Measurements from ENCODE around the gene EPS8L3.
"Not testable (repeated sequence)": the region's sequence is repeated elsewhere in the genome, so short reads cannot be mapped to it uniquely, and the experiment has no call there.

EPS8L3 gene

GRCh38 chr1:109777980-109778625, 14.4 kb upstream of the EPS8L3 start:
- no peak for DNase-seq

DNA sequence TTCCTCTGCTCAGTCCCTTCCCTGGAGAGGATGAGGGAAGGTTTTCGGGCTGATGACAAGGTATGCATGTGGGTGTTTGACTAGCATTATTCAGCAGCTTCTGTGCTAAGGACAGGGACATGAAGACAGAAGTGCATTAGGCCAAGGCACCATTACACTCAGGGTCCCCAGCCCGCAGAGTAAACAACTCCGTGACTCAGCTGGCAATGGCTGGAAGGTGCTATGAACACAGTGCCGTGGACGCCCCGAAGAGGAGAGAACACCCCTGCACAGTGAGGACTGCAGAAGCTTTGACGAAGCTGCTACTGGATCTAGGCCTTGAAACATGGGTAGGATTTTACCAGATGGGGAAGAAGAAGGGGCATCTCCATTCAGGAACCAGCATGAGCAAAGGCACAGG, 13.7 kb upstream of the EPS8L3 start:
- DNase-seq = no peak

- peak; percentile 27 for DNase-seq
These were observed 13.2 kb upstream of the EPS8L3 start for GRCh38 chr1:109776911-109777310.

DNA sequence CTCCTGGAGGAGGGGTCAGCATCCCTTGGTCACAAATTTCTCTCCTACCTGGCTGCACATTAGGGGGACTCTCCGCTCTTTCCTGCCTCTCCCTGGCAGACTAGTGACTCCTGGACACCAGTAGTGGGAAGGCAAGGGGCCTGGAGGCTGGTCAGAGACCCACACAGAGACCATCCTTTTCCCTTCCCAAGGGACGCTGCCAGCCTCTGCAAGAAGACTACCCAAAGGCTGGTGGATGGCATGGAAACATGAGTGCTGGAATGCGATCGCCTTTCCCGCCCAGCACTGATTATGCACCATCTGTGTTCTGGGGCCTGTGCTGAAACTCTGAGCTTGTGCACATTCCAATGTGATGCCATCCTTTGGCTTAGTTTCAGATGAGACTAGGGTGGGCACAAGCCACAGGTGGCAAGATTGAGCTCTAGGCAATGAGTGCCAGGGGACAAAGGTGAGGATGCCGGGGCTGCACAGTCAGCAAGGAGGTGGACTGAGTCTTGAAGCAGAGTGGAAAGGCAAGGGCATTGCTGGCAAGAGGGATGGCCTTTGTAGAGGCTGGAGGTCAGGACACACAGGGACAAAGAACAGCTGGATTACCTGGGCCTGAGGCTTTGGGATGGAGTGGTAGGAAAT, 12.6 kb upstream of the EPS8L3 start:
- DNase-seq = no peak

DNA sequence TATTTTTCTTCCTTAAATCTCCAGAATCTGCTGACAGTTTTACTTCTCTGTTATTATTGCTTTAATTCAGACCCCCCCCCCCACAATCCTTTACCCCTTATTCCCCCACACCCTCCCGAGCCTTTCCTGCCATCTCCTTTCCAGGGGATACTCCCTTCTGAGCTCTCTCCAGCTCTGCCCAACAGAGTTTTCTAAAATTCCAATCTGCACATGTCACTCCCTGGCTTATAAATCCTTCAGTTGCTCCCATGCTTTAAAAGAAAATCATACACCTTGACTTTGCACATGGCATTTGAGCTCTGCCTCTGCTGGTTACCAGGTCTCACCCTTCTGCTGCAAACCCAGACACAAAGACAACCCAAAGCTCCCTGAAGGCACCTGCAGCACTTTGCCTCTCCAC, 11.7 kb upstream of the EPS8L3 start:
- DNase-seq = no peak

DNA sequence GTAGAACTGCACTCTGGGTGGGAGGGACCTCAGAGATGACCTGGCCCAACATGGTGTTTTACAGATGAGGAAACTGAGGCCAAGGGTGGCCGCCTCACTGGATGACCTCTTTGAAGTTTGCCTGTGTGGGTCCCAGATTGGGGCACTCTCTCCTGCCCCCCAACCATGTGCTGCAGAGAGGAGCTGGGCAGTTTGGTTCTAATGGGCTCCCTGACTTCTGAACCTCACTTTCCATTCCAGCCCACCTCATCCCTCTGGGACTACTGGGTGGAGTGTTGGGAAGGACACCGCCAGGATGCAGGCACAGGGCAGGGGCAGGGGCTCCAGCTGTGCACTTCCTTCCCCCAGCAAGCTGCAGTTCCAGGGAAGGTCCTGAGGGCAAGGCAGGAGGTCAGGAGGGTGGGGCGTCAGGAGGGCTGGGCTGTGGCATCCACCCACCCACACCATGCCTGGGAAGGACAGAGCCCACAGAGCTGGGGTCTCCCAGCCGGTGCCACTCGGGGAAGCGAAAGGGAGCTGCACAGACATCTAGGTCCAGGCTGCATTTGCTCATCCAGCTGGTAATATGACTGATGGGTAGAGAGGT, 10.3 kb upstream of the EPS8L3 start:
- DNase-seq = no peak

DNA sequence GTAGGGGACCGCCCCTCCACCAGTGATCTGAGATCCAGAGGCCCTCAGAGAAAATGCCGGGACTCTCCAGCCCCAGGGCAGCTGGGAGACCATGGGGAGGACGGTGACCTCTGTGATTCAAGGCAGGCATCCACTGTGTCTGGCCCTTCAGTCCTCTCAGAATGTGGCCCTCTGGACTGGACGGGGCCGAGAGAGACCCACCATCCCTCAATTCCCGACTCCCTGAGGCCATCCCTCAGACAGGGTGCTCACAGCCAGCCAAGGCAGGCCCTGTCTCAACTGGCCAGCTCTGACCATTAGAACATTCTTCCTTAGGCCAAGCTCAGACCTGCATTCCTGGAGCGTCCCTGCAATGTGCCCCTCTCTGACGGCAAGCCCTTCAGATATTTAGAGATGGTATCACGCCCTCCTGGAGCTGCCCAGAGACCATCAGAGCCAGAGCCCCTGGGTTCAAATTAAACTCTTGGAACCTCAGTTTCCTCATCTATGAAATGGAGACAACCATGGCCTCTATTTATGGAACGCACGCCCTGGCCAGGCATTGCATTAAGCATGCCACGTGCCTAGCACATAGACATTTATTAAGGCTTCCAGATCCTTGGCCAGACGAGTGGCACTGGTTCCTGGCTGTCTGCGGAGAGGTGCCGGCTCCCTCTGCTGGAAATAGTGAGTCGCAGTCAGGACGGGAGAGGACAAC, 9.6 kb upstream of the EPS8L3 start:
- peak; percentile 66 for DNase-seq

GRCh38 chr1:109772658-109773202, 9.0 kb upstream of the EPS8L3 start:
- DNase-seq = no peak

DNA sequence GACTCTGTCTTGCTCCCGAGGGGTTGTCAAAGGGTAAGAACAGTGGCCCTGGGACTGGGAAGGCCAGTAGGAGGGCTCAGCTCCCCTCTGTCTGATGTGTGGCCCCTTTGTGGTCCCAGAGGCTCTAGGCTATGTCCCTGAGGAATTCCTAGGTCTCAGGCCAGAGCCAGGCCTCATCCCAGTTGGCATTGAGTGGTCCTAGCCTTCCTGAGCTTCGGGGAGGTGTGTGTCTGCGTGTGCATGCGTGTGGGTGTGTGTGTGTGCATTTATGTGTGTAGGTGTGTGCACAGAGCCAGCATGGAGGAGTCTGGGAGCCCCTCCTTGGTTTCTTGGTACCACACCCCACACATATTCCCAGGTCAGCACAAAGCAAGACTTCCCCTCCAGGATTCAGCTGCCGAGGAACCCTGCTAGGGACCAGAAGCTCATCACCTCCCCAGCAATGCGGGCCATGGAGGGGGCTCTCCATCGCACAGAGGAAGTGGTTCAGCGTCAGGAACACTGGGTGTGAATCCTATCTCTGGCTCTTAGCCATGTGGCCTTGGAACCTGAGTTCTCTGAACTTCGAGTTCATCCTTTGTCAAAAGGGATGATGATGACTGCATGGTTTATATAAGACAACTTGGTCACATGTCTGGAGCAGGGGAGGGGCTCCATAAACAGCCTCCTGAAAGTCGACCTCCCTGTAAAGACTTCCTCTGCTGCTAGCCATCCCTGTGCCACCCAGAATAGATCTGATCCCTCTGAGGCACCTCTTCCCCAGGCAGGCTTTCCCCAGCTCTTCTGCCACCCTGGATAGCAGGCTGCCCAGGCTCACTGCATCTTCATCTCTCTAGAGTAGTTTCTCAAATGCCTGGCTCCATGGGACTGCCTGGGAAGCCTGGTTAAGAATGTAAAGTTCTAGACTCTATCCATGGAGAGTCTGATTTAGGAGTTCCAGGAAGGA, 8.3 kb upstream of the EPS8L3 start:
- no peak for DNase-seq

DNA sequence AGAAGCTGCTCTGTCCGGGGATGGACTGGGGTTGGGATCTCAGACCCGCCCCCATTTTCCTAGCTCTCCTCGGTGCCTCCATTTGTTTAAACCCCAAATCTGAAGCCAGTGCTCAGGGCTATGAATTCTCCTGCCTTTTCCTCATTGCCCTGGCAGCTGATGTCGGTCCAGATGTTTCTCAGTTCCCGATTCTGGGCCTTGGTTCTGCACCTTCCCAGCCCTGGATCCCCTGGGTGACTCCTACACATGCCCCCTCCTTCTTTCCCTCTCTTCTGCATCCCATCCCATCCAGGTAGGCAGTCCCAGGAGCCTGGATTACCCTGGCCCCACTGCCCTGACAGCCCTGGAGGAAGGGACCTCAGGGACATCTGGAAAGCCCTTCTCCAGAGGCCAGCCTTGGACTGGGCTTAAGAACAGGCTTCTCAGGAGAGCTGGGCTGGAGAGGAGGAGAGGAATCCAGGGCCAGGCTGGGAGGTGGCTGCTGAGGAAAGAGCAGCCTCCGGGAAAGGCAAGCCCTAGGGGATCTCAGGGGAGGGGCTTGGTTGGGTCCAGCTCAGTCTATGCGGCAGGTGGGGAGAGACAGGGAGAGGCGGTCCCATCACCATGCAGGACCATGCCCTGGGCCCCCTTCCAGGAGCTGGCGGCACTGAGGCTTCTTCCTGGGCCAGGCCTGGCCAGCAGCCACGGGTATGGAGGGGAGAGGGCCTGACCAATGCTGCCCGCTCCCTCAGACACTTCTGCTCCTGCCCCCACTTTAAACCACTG, 6.8 kb upstream of the EPS8L3 start:
- no peak for DNase-seq

DNA sequence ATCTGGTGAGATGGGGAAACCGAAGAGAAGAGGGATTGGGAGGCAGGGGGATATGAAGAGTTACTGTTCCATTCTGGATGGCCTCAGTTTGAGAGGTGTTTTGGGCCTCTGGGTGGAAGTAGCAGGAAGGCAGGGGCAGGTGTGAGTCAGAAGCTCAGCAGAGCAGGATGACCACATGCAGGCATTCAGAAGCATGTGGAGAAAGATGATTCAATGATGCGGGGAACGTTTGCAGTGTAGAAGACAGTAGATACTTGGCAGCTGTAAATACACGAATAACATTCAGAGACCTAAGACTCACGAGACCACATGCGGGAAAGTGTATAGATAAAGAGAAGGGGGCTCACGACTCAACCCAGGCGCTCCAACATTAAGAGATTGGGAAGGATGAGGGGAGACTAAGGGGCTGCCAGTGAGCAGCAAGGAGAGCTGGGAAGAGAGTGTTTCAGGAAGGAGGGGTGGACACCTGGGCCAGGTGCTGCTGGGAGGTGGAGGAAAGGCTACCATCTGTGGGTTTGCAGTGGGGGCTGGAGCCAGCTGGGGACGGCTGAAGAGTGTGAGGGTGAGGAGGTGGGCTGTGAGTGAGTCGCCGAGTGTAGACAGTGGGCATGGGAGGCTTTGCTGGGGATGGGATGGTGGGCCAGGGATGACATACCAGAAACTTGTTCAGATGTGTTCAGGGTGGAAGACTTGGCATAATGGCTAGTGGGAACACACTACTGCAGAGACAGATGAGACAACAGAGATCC, 5.8 kb upstream of the EPS8L3 start:
- DNase-seq = no peak

- DNase-seq = no peak
These were observed 5.1 kb upstream of the EPS8L3 start for GRCh38 chr1:109768820-109769219.

DNA sequence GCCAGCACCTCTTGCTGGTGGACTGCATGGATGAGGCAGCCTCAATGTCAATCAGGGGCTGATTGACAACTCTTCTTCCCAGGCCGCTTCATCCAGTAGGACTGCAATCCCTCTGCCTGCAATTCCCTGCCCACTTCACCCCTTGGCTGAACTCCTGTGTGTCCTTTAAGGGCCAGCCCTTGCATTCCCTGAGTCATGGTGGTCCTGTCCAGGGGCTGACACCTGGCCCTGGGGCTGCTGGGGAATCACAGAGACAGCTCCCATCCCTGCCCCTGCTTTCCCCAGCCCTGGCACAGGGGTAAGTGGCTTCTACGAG, 4.6 kb upstream of the EPS8L3 start:
- no peak for DNase-seq

- DNase-seq = no peak
These were observed 4.1 kb upstream of the EPS8L3 start for GRCh38 chr1:109767637-109768334.

GRCh38 chr1:109766991-109767636, 3.4 kb upstream of the EPS8L3 start:
- not testable (repeated sequence) for DNase-seq

- no peak for DNase-seq
These were observed 2.3 kb upstream of the EPS8L3 start for GRCh38 chr1:109765896-109766615.

- no peak for DNase-seq
These were observed 1.7 kb upstream of the EPS8L3 start for GRCh38 chr1:109765483-109765815.

DNA sequence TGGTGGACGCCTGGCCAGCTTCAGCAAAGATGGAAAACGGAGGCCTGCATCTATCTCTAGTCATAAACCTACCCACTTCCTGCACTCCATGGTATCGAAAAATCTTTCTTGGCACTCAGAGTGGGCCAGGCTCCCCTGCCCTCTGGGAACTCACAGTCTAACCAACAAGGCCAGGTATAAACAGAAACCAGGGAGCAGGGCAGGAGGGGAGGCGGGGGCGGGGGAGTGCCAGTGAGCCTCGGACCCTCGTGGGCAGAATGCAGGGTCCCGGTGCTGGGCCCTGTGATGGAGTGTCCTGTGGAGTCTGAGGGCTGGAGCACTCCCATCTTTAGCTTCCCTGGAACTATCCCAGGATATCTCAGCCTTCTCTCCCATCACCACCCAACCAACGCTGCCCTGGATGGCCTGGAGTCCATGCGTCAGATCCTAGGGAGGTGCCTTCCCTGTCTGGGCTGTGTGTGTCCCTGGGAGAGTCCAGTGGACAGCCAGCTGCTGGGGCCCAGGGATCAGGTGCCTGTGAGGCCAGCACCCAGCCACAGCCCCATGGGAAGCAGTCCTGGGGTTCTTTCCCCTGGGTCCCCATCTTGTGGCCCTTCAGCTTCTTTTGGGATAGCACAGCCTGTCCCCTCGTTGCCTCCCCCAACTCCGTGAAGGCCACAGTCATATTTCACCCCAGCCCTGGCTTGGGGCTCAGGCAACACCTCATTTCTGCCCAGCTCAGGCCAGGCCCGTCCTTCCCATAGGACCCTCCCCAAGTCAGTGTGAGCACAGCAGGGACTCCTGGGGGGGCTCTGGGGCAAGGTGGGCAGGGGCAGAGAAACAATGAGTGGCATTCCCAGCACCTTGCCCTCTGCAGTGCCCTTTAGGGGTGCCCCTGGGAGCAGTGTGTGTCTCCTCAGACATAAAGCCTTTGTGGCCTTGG, 1.1 kb upstream of the EPS8L3 start:
- no peak for DNase-seq

Measured in NCI-H2029 (cell line).